GM12878 (cell line): ENCODE data around the gene CTH. TPM values are rescaled to one million over a fixed set of nuclear protein-coding genes. Genes with fewer than 3 reads are reported as not detected.

Source experiments
- ATAC-seq: fragments of 200-7000 bp; cut with Tn5 transposase; 3 replicates; pipeline ENCODE4 v1.9.1; 2020; ENCODE audit warnings: mild to moderate bottlenecking, moderate library complexity
- BruUV-seq: library from RNA; stranded (reverse); fragments of 400-500 nt; replicated peaks from 2 replicates; lab custom pipeline; 2021; lab: Mats Ljungman, UMichigan
- CTCF ChIA-PET: fragments of 300-600 bp; sonication (Branson Sonifier 250); formaldehyde crosslinking; extraction: SDS; loops from one replicate; lab custom pipeline; 2021; ENCODE audit warnings: inconsistent platforms; lab: Yijun Ruan, JAX
- POLR2A ChIA-PET: fragments of 350-600 bp; formaldehyde crosslinking; extraction: SDS; loops from one replicate; lab custom pipeline; 2021; ENCODE audit warnings: inconsistent platforms; lab: Charles Lee
- RAD21 ChIA-PET: fragments of 300-600 bp; sonication (Branson Sonifier 250); formaldehyde crosslinking; loops from one replicate; lab custom pipeline; 2023; ENCODE audit warnings: antibody characterized with exemption; ENCODE audit not compliant: unreplicated experiment; lab: Charles Lee
- SMC1A ChIA-PET: fragments of 300-600 bp; sonication (Branson Sonifier 250); formaldehyde crosslinking; loops from one replicate; lab custom pipeline; 2023; ENCODE audit not compliant: unreplicated experiment, uncharacterized antibody; lab: Charles Lee
- DNase-seq: peaks from one replicate; pipeline ENCODE4 v3.0.0-alpha.2; 2011; ENCODE audit warnings: low read depth, low spot score
- FAIRE-seq: peaks from 3 replicates; lab custom pipeline; 2011; peaks lifted over from hg19 to GRCh38; lab: Jason Lieb, UNC
- H2AFZ ChIP-seq: 2 replicates; pipeline ENCODE4 v1.6.0; 2011; ENCODE audit warnings: low read depth, low read length, control low read depth; ENCODE audit not compliant: control insufficient read depth
- H3K27ac ChIP-seq: 2 replicates; pipeline ENCODE4 v1.5.1; 2011; ENCODE audit warnings: control low read depth; ENCODE audit not compliant: control insufficient read depth, insufficient read depth
- H3K27me3 ChIP-seq, 2 experiments: replicated peaks in 1 of 2; 2 replicates each; pipeline versions ENCODE4 v1.6.0 to v1.6.1; 2011; ENCODE audit warnings: low read length in 1 of 2; ENCODE audit not compliant: control insufficient read depth in 2 of 2, insufficient read depth in 2 of 2
- H3K36me3 ChIP-seq, 2 experiments: 2 replicates each; pipeline ENCODE4 v1.5.1; 2011; ENCODE audit warnings: low read length in 1 of 2; ENCODE audit not compliant: control insufficient read depth in 2 of 2, insufficient read depth in 2 of 2
- H3K4me1 ChIP-seq: 2 replicates; pipeline ENCODE4 v1.6.1; 2011; ENCODE audit warnings: mild to moderate bottlenecking, low read length, moderate library complexity, mixed read lengths; ENCODE audit not compliant: control insufficient read depth, insufficient read depth
- H3K4me2 ChIP-seq: 2 replicates; pipeline ENCODE4 v1.6.0; 2011; ENCODE audit warnings: control low read depth; ENCODE audit not compliant: control insufficient read depth, insufficient read depth
- H3K4me3 ChIP-seq: fragments of 200-600 bp; sonication (generic); 2 replicates; pipeline ENCODE4 v1.5.1; 2016
- H3K79me2 ChIP-seq: 2 replicates; pipeline ENCODE4 v1.6.0; 2011; ENCODE audit warnings: low read length; ENCODE audit not compliant: control insufficient read depth, insufficient read depth
- H3K9ac ChIP-seq: 2 replicates; pipeline ENCODE4 v1.8.0; 2011; ENCODE audit warnings: low read length, control low read depth, mixed read lengths; ENCODE audit not compliant: control insufficient read depth, insufficient read depth
- H3K9me3 ChIP-seq: replicated peaks from 3 replicates; pipeline ENCODE4 v1.5.1; 2011; ENCODE audit warnings: mild to moderate bottlenecking, low read length; ENCODE audit not compliant: control insufficient read depth, insufficient read depth
- H4K20me1 ChIP-seq: 2 replicates; pipeline ENCODE4 v1.6.0; 2011; ENCODE audit not compliant: control insufficient read depth, insufficient read depth
- CHD2 ChIP-seq: IDR thresholded peaks from 2 replicates; pipeline ENCODE4 v1.6.1; 2011; ENCODE audit warnings: low read depth, low read length, improper control_type of control experiment, borderline replicate concordance
- FOS ChIP-seq: IDR thresholded peaks from 3 replicates; pipeline ENCODE4 v1.6.1; 2011; ENCODE audit warnings: borderline replicate concordance; ENCODE audit not compliant: insufficient read length; ENCODE audit errors: extremely low read depth
- FOXM1 ChIP-seq: IDR thresholded peaks from 2 replicates; pipeline ENCODE4 v1.6.1; 2012; ENCODE audit warnings: low read depth, mild to moderate bottlenecking, inconsistent platforms, low read length, moderate library complexity
- HDAC2 ChIP-seq: fragments of 200-600 bp; sonication (generic); IDR thresholded peaks from 2 replicates; pipeline ENCODE4 v1.6.1; 2017
- KLF5 ChIP-seq: fragments of 450-650 bp; IDR thresholded peaks from 2 replicates; pipeline ENCODE4 v1.6.1; 2014; ENCODE audit warnings: mild to moderate bottlenecking; ENCODE audit not compliant: partially characterized antibody
- NFYB ChIP-seq: IDR thresholded peaks from 2 replicates; pipeline ENCODE4 v1.6.1; 2011; ENCODE audit warnings: low read depth, mild to moderate bottlenecking, low read length, improper control_type of control experiment, moderate library complexity; ENCODE audit not compliant: insufficient read depth
- RBBP5 ChIP-seq: fragments of 200-600 bp; sonication (generic); conservative IDR thresholded peaks from 2 replicates; pipeline ENCODE4 v1.6.1; 2016
- SP1 ChIP-seq: IDR thresholded peaks from one replicate; pipeline ENCODE4 v1.6.1; 2011; ENCODE audit warnings: low read depth, low read length
- TARDBP ChIP-seq: IDR thresholded peaks from 2 replicates; pipeline ENCODE4 v1.6.1; 2016; ENCODE audit warnings: borderline replicate concordance
- TCF7 ChIP-seq: IDR thresholded peaks from 2 replicates; pipeline ENCODE4 v1.6.1; 2014; ENCODE audit warnings: antibody characterized with exemption, borderline replicate concordance
- WGBS: methylation state at CpG from one replicate; pipeline ENCODE4 v1.1.6; 2016; ENCODE audit warnings: low lambda C conversion rate; ENCODE audit not compliant: insufficient replicate concordance, insufficient coverage; ENCODE audit errors: missing lambda C conversion rate; 5-methylcytosine and 5-hydroxymethylcytosine counted together
- in situ Hi-C: fragments of 300-500 bp; cut with MboI; formaldehyde crosslinking; loops from 9 replicates; pipeline ENCODE4 v1.14.3; 2018; ENCODE audit warnings: mixed read lengths
- intact Hi-C: fragments of 100-400 bp; cut with micrococcal nuclease; formaldehyde crosslinking; loops from one replicate; pipeline ENCODE4 v1.14.2; 2022; ENCODE audit not compliant: unreplicated experiment
- polyA plus RNA-seq, 11 experiments: library from polyadenylated mRNA; depleted of rRNA in 4 of 11; unstranded in 6 of 11; stranded (reverse) in 5 of 11; fragments of >200 nt; fragmentation: Nextera tagmentation in 4 of 11; fragmentation: Illumina TruSeq in 1 of 11; extraction: Ambion mirVana in 4 of 11; extraction: Trizol in 1 of 11; gene quantifications; 1 replicate in 1 of 11; 2 replicates in 10 of 11; pipeline versions ENCODE4 v1.2.1 to v1.2.3, GENCODE V29; 2011 to 2016; ENCODE audit warnings: inconsistent platforms in 2 of 11, missing spikeins in 2 of 11, low read depth in 1 of 11
- total RNA-seq, 4 experiments: library from RNA; depleted of rRNA in 3 of 4; stranded (reverse); fragments of >200 nt in 3 of 4; fragmentation: Illumina TruSeq in 1 of 4; extraction: Trizol in 1 of 4; gene quantifications; 2 replicates each; pipeline versions ENCODE4 v1.2.1 to v1.2.3, GENCODE V29; 2013 to 2021
- TF ChIP-seq, protein P1 (sequence below): fragments of 450-650 bp; formaldehyde crosslinking; IDR thresholded peaks from 2 replicates; pipeline ENCODE4 v1.4.0; 2022; ENCODE audit warnings: mild to moderate bottlenecking, moderate library complexity
- TF ChIP-seq, protein P2 (sequence below): fragments of 450-650 bp; IDR thresholded peaks from 2 replicates; pipeline ENCODE4 v1.6.1; 2016; ENCODE audit warnings: mild to moderate bottlenecking, moderate library complexity, borderline replicate concordance

Gene CTH
- total and polyA plus RNA-seq, 10 of the 15 experiments (the other 5 are each of a cell fraction or from before 2014, with no cell fraction given): 6.3 to 17.5 (median 10.4) TPM

DNA sequence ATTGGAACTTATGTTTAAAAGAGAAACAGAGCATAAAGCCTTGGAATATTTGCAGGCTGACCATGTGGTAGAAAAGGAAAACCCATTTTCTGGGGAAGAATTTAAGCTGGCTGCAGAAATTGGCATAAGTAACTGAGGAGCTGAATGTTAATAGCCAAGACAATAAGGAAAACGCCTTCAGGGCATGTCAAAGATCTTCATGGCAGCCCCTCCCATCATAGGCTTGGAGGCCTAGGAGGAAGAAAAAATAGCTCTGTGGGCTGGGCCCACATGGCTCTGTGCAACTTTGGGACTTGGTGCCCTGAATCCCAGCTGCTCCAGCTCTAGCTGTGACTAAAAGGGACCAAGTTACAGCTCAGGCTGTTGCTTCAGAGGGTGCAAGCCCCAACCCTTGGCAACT lies 51.5 kb downstream of the CTH start:
- ChIA-PET SMC1A (no interaction called here), CTCF (interaction anchor here (1.0 kb wide), 1 partner anchor 51 kb away, joined by 3 read pairs; the partner anchor contains the start of gene CTH), RAD21 (no interaction called here), POLR2A (interaction anchor here (0.6 kb wide), 1 partner anchor 98 kb away, joined by 9 read pairs; no protein-coding TSS in a partner anchor)
- FAIRE-seq (no peak), DNase-seq (no peak), ATAC-seq (no peak)
- in situ Hi-C loops: no loop called here
- Histone ChIP-seq H3K9ac (no peak overlapping the region), H3K27ac (no peak overlapping the region), H3K36me3 (no peaks in the 10 kb centered on the region), H3K4me3 (no peak overlapping the region), H3K4me2 (no peak overlapping the region), H3K4me1 (no peaks in the 10 kb centered on the region), H4K20me1 (no peaks in the 10 kb centered on the region), H3K79me2 (no peaks in the 10 kb centered on the region), H2AFZ (no peak overlapping the region), H3K9me3 (no peaks in the 10 kb centered on the region), H3K27me3 (no peaks in the 10 kb centered on the region)
- intact Hi-C loops: no loop called here
- 6% methylated on average over 1 of the region's 1 CpG for WGBS
- no peak for TF ChIP-seq TCF7
- BruUV-seq: no TSS peak

DNA sequence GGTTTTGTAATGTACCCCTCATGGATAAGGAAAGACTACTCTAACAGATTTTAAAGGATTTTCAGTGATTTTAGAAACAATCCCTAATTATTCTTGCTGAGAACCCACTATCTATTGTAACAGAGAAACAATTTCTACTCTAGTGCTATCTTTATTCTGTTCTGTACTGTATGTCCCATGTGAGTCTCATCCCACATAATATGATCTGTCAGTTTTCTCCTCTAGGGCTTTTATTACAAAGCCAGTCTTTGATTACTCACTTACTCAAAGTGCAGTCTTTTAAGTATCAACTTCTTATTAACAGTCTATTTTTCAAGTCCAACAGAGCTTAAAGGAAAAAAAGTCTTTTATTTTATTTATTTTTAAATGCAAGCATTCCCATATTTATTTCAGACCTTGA lies 54.8 kb downstream of the CTH start:
- Histone ChIP-seq H4K20me1 (no peaks in the 10 kb centered on the region), H3K9me3 (no peaks in the 10 kb centered on the region), H2AFZ (no peak overlapping the region), H3K9ac (no peak overlapping the region), H3K4me3 (no peak overlapping the region), H3K4me1 (no peaks in the 10 kb centered on the region), H3K36me3 (no peaks in the 10 kb centered on the region), H3K4me2 (no peak overlapping the region), H3K27ac (no peak overlapping the region), H3K27me3 (no peaks in the 10 kb centered on the region), H3K79me2 (no peaks in the 10 kb centered on the region)
- ChIA-PET CTCF (no interaction called here), POLR2A (no interaction called here), SMC1A (interaction anchor here (0.6 kb wide), 1 partner anchor 166 kb away, joined by 4 read pairs; no protein-coding TSS in a partner anchor), RAD21 (no interaction called here)
- in situ Hi-C loops (no loop called here), intact Hi-C loops (no loop called here)
- FAIRE-seq (no peak), ATAC-seq (no peak), DNase-seq (no peak)
- BruUV-seq: no TSS peak
- TF ChIP-seq NFYB (no peak), SP1 (no peak), RBBP5 (no peak), FOXM1 (no peak), KLF5 (no peak), HDAC2 (no peak), FOS (no peak), TARDBP (no peak), CHD2 (no peak)
- TF ChIP-seq, protein P1, sequence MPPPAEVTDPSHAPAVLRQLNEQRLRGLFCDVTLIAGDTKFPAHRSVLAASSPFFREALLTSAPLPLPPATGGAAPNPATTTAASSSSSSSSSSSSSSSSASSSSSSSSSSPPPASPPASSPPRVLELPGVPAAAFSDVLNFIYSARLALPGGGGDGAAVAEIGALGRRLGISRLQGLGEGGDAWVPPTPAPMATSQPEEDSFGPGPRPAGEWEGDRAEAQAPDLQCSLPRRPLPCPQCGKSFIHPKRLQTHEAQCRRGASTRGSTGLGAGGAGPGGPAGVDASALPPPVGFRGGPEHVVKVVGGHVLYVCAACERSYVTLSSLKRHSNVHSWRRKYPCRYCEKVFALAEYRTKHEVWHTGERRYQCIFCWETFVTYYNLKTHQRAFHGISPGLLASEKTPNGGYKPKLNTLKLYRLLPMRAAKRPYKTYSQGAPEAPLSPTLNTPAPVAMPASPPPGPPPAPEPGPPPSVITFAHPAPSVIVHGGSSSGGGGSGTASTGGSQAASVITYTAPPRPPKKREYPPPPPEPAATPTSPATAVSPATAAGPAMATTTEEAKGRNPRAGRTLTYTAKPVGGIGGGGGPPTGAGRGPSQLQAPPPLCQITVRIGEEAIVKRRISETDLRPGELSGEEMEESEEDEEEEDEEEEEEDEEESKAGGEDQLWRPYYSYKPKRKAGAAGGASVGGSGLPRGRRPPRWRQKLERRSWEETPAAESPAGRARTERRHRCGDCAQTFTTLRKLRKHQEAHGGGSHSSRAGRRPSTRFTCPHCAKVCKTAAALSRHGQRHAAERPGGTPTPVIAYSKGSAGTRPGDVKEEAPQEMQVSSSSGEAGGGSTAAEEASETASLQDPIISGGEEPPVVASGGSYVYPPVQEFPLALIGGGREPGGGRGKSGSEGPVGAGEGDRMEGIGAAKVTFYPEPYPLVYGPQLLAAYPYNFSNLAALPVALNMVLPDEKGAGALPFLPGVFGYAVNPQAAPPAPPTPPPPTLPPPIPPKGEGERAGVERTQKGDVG (CRISPR knock-in tag): no peak
- TF ChIP-seq, protein P2, sequence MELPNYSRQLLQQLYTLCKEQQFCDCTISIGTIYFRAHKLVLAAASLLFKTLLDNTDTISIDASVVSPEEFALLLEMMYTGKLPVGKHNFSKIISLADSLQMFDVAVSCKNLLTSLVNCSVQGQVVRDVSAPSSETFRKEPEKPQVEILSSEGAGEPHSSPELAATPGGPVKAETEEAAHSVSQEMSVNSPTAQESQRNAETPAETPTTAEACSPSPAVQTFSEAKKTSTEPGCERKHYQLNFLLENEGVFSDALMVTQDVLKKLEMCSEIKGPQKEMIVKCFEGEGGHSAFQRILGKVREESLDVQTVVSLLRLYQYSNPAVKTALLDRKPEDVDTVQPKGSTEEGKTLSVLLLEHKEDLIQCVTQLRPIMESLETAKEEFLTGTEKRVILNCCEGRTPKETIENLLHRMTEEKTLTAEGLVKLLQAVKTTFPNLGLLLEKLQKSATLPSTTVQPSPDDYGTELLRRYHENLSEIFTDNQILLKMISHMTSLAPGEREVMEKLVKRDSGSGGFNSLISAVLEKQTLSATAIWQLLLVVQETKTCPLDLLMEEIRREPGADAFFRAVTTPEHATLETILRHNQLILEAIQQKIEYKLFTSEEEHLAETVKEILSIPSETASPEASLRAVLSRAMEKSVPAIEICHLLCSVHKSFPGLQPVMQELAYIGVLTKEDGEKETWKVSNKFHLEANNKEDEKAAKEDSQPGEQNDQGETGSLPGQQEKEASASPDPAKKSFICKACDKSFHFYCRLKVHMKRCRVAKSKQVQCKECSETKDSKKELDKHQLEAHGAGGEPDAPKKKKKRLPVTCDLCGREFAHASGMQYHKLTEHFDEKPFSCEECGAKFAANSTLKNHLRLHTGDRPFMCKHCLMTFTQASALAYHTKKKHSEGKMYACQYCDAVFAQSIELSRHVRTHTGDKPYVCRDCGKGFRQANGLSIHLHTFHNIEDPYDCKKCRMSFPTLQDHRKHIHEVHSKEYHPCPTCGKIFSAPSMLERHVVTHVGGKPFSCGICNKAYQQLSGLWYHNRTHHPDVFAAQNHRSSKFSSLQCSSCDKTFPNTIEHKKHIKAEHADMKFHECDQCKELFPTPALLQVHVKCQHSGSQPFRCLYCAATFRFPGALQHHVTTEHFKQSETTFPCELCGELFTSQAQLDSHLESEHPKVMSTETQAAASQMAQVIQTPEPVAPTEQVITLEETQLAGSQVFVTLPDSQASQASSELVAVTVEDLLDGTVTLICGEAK: no peak
